Fibroblast of skin of abdomen (primary cell): ENCODE results near the gene ZNF608.

Experiments used
- DNase-seq: peaks from one replicate; pipeline ENCODE4 v3.0.0-alpha.2; 2013

ZNF608 gene

GRCh38 chr5:124738681-124739633, 7.5 kb downstream of the ZNF608 start:
- DNase-seq: peak; percentile 74

GRCh38 chr5:124737651-124738050, 8.8 kb downstream of the ZNF608 start:
- no peak for DNase-seq

- DNase-seq: no peak
These were observed 9.6 kb downstream of the ZNF608 start for GRCh38 chr5:124736805-124737188.

- peak; percentile 86 for DNase-seq
These were observed 10.2 kb downstream of the ZNF608 start for GRCh38 chr5:124736082-124736804.

- peak; percentile 86 for DNase-seq
These were observed 11.1 kb downstream of the ZNF608 start for GRCh38 chr5:124735169-124735858.

GRCh38 chr5:124734574-124735168, 11.8 kb downstream of the ZNF608 start:
- no peak for DNase-seq

- no peak for DNase-seq
These were observed 13.1 kb downstream of the ZNF608 start for GRCh38 chr5:124733329-124733650.

- no peak for DNase-seq
These were observed 13.8 kb downstream of the ZNF608 start for GRCh38 chr5:124732428-124733328.

GRCh38 chr5:124730381-124730780, 16.1 kb downstream of the ZNF608 start:
- DNase-seq: no peak

- DNase-seq: peak; percentile 80
These were observed 16.6 kb downstream of the ZNF608 start for GRCh38 chr5:124729720-124730359.

GRCh38 chr5:124728968-124729332, 17.5 kb downstream of the ZNF608 start:
- no peak for DNase-seq

GRCh38 chr5:124728331-124728967, 18.0 kb downstream of the ZNF608 start:
- no peak for DNase-seq

GRCh38 chr5:124726631-124727362, 19.6 kb downstream of the ZNF608 start:
- no peak for DNase-seq

GRCh38 chr5:124725622-124726258, 20.7 kb downstream of the ZNF608 start:
- DNase-seq: no peak

- no peak for DNase-seq
These were observed 21.4 kb downstream of the ZNF608 start for GRCh38 chr5:124725040-124725434.

GRCh38 chr5:124724357-124725039, 21.9 kb downstream of the ZNF608 start:
- DNase-seq: no peak

GRCh38 chr5:124721229-124721735, 25.2 kb downstream of the ZNF608 start:
- DNase-seq: no peak

- no peak for DNase-seq
These were observed 25.8 kb downstream of the ZNF608 start for GRCh38 chr5:124720593-124720992.
